H1 (cell line): ENCODE results near the gene CMTR2. TPM values are rescaled to one million over a fixed set of nuclear protein-coding genes. Genes with fewer than 3 reads are reported as not detected.

Source experiments
- EZH2 ChIP-seq: fragments of 200-600 bp; sonication (generic); IDR thresholded peaks from 2 replicates; pipeline ENCODE4 v1.7.1; 2012; ENCODE audit warnings: low read depth, mild to moderate bottlenecking, moderate library complexity, low read length, inconsistent platforms; ENCODE audit not compliant: severe bottlenecking
- JUN ChIP-seq: IDR thresholded peaks from 2 replicates; pipeline ENCODE4 v1.6.1; 2011; ENCODE audit warnings: low read depth, mild to moderate bottlenecking, improper control_type of control experiment, low read length
- SP4 ChIP-seq: IDR thresholded peaks from 2 replicates; pipeline ENCODE4 v1.6.1; 2012; ENCODE audit warnings: low read length, inconsistent platforms
- SUZ12 ChIP-seq: fragments of 200-600 bp; sonication (generic); IDR thresholded peaks from 2 replicates; pipeline ENCODE4 v1.6.1; 2012; ENCODE audit warnings: mild to moderate bottlenecking, inconsistent platforms, low read length, moderate library complexity, mixed read lengths
- USF2 ChIP-seq: IDR thresholded peaks from 2 replicates; pipeline ENCODE4 v1.6.1; 2011; ENCODE audit warnings: low read length, improper control_type of control experiment
- polyA plus RNA-seq, 7 experiments: library from polyadenylated mRNA; depleted of rRNA in 3 of 7; stranded (reverse) in 5 of 7; unstranded in 2 of 7; fragments of >200 nt in 5 of 7; fragments of 200-250 nt in 2 of 7; gene quantifications; 1 replicate in 5 of 7; 2 replicates in 1 of 7; 4 replicates in 1 of 7; pipeline versions ENCODE4 v1.2.1 to v1.2.3, GENCODE V29; 2011 to 2013; ENCODE audit warnings: missing spikeins in 2 of 7, mixed read lengths in 2 of 7
- total RNA-seq: library from RNA; stranded (reverse); fragmentation: NEBNext Ultra II Directional; extraction: Animal tissue kit (Norgen Biotek cat#: 25700); gene quantifications from 2 replicates; pipeline ENCODE4 v1.2.1, GENCODE V29; 2021

Gene CMTR2
- total and polyA plus RNA-seq, 2 of the 8 experiments (the other 6 are each of a cell fraction or from before 2014, with no cell fraction given): 8.5 to 12.8 TPM

DNA sequence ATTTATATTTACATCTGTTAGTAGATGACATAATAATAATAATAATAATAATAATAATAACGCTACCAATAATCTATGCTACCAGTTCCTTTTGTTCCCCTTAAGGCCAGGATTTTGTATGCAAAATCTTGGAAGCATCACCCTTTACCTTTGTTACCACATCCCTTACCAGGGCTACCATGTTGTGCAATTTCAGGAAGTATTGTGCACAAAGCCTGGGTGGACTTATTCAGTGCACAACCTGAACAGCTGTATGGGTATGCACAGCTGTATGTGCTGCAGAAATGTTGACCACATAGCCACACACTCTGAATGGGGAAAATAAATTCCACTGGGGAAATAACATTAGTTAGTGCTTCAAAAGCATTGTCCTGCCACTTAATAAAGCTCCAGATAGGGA, 49.4 kb upstream of the CMTR2 start (continued):
- TF ChIP-seq USF2 (no peak), EZH2 (no peak), SUZ12 (no peak), JUN (no peak), SP4 (no peak)
